Skeletal muscle cell (primary cell): ENCODE measurements around the gene ADCY2.
A peak's percentile ranks its signal among the peaks of the same experiment; 100 is the strongest.

Experiments
- DNase-seq: peaks from one replicate; pipeline ENCODE4 v3.0.0-alpha.2; 2010; ENCODE audit warnings: low read depth
- H3K4me3 ChIP-seq: 2 replicates; pipeline ENCODE4 v1.5.1; 2011; ENCODE audit warnings: low read depth, mild to moderate bottlenecking, control low read depth, low read length, moderate library complexity

ADCY2 gene

GRCh38 chr5:7794823-7795222 is 398.9 kb downstream of the ADCY2 start:
- no peak overlapping the region for H3K4me3 ChIP-seq
- no peak for DNase-seq

DNA sequence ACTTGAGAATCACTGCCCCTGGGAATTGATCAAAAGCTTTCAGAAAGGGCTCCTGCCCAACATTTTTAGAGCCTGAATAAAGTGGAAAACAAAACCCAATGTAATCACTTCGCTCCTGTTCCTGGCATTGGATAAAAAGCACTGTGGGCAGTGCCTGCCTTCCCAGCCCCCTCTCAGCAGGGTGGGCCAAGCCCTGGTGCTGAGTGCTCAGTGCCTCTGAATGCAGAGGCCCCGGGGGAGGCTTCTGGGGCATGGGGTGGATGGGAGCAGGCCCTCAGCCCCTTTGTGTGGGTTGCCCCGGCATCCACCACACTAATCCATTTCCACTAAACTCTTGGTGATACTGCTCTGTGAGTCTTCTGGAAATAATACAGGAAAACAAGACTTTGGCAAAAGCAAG is 399.4 kb downstream of the ADCY2 start:
- H3K4me3 ChIP-seq, result no peak overlapping the region
- no peak for DNase-seq

GRCh38 chr5:7801891-7802614 is 406.1 kb downstream of the ADCY2 start:
- no peak for DNase-seq
- H3K4me3 ChIP-seq, result no peak overlapping the region

GRCh38 chr5:7802855-7803254 is 406.9 kb downstream of the ADCY2 start:
- no peak overlapping the region for H3K4me3 ChIP-seq
- no peak for DNase-seq

DNA sequence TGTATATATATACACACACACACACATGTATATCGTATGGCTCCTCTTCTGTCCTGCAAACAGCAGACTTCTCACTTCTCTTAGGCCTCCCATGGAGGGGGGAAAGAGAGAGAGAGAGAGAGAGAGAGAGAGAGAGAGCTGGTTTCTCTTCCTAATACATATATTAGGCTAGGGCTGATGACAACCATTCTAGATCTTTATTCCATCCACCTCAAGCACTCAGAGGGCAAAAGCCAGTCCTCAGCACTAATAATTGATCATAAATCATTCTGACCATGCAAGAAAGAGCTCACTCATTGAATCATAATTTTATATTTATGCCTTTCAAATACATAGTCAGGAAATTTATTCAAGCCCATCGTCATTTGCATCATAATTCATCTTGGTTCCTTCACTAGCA is 408.0 kb downstream of the ADCY2 start:
- H3K4me3 ChIP-seq, result no peak overlapping the region
- DNase-seq, result no peak

DNA sequence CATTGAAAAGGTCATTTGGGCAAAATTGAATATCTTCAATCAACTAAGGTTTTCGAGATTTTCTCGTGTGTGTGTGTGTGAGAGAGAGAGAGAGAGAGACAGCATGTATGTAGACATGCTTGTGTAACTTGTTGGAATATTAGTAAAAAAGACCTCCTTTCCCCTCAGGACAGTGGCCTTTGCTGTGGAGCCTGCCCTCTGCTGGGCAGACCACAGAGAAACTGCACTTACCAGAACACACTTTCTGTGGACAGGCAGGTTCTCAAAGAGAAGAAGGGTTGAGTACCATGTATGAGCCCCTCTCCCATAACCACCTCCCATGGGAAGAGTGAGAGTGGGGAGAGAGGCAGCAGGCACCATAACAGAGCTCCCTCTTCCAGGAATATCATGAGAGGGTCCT is 409.4 kb downstream of the ADCY2 start:
- no peak for DNase-seq
- no peak overlapping the region for H3K4me3 ChIP-seq

GRCh38 chr5:7808998-7809397 is 413.1 kb downstream of the ADCY2 start:
- no peak overlapping the region for H3K4me3 ChIP-seq
- DNase-seq, result no peak

DNA sequence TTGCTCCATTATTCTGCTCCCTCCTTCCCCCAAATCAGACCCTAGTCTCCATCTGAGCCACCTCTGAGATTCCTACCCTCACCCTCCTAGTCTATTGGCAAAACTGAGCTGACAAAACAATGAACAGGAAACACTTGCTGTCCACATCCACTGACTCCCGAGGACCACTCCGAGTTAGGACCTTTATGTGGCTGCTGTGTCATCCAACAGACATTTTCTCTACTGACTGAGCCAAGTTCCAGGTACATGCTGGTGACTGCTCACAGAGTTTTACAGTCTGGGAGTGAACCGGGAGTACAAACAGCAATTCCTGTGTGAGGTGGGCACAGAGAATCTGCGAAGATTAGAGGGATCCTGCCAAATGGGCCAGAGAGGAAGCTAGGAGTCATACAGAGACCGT is 415.8 kb downstream of the ADCY2 start:
- DNase-seq, result no peak

DNA sequence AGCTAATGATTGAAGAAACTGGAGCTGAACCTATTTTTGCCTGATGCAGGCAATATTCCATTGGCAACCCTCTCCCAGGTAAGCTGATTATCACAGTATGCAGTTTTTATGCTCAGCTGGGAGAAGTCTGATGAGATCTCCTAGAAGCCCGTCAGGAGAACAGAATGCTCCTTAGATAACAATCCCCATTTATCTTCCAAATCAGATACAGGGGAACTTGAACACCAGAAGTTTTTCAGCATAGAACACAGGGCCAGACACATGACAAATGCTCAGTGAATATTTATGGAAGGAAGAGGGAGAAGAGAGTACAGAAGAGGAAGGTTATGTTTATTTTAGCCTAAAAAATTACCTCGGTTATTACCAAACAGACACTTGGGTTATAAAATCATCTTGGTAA is 417.1 kb downstream of the ADCY2 start:
- no peak overlapping the region for H3K4me3 ChIP-seq

More for the DNA sequence above, 415.8 kb downstream of the ADCY2 start:
- H3K4me3 ChIP-seq, result no peak overlapping the region

DNA sequence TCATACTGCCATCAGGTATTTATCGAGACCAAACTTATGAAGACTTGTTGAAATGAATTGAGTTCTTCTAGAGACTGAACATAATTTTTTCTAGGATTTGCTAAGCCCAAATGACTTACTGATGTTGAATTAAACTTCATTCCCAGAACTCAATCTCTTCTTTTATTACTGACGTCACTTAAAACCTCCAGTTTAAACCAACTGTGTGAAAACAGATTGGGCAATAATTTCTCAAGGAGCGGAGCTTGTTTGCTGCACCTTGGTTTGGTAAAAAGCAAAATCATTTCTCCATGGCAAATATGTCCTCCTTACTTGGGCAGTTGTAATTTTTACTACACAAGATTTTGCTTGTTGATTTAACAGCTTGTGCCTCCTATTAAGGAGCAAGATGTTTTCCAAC is 417.6 kb downstream of the ADCY2 start:
- no peak overlapping the region for H3K4me3 ChIP-seq
- DNase-seq, result no peak

More for the DNA sequence above, 417.1 kb downstream of the ADCY2 start:
- no peak for DNase-seq

GRCh38 chr5:7814816-7815215 is 418.9 kb downstream of the ADCY2 start:
- H3K4me3 ChIP-seq, result no peak overlapping the region
- DNase-seq, result no peak

- peak; percentile 4 for DNase-seq
- no peak overlapping the region for H3K4me3 ChIP-seq
Measured at GRCh38 chr5:7815892-7816534, 420.1 kb downstream of the ADCY2 start.

- no peak overlapping the region for H3K4me3 ChIP-seq
- no peak for DNase-seq
Measured at GRCh38 chr5:7816535-7816901, 420.6 kb downstream of the ADCY2 start.

- DNase-seq, result no peak
- H3K4me3 ChIP-seq, result no peak overlapping the region
Measured at GRCh38 chr5:7822449-7822848, 426.5 kb downstream of the ADCY2 start.

DNA sequence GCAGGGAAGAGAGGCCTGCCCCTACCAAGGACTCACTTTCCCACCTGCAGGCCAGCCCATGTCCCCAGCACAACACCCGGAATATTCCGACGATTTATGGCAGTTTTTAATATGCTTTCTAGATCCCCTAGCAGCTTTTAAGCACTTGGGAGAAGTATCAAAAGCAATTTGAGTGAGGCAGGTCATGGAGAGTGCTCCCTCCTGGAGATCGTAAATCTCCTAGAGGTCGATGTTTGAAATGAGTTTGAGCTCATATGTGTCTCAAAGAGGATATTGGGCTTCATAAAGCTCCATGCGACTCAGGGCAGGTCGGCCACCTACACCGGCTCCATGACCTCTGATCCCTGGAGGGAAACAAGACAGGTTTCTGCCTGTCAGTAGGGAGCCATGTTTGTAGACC is 427.7 kb downstream of the ADCY2 start:
- H3K4me3 ChIP-seq, result no peak overlapping the region
- no peak for DNase-seq

DNA sequence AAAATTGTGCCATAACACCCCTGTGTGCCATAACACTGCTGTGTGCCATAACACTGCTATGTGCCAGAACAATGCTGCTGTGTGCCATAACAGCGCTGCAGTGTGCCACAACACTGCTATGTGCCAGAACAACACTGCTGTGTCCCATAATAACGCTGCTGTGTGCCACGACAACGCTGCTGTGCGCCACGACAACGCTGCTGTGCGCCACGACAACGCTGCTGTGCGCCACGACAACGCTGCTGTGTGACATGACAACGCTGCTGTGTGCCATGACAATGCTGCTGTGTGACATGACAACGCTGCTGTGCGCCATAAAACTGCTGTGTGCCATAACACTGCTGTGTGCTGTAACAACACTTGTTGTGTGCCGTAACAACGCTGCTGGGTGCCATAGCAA is 429.1 kb downstream of the ADCY2 start:
- H3K4me3 ChIP-seq, result no peak overlapping the region
- no peak for DNase-seq

- H3K4me3 ChIP-seq, result no peak overlapping the region
- no peak for DNase-seq
Measured at GRCh38 chr5:7825630-7826029, 429.7 kb downstream of the ADCY2 start.

- H3K4me3 ChIP-seq, result no peak overlapping the region
- DNase-seq, result no peak
Measured at GRCh38 chr5:7827610-7828009, 431.7 kb downstream of the ADCY2 start.

DNA sequence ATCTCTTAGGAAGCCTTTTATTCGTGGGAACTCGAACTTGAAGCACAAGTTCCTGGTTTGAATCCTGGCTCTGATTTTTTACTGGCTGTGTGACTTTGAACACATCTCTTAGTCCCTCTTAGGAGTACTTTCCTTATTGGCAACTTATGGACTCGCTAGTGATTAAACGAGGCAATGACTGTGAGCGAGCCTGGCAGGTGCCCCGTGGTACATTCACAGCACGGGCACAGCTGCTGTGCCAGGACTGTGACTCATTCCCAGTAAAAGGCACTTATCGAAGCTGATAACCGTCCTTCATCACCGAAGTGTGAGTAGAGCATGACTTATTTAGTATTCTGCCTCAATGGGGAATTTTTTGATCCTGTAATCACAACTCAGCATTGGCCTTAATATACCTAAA is 432.3 kb downstream of the ADCY2 start:
- no peak overlapping the region for H3K4me3 ChIP-seq
- no peak for DNase-seq

DNA sequence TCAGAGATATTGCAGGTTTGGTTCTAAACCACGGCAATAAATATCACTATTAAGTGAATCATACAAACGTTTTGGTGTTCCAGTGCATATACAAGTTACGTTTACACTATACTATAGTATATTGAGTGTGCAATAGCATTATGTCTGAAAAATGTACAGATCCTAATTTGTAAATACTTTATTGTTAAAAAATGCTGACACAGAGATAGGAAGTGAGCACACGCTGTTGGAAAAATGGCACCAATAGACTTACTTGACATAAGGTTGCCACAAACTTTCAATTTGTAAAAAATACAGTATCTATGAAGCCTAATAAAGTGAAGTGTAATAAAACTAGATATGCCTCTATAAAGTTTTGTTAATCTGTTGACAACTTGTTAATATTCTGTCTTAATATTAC is 439.0 kb downstream of the ADCY2 start:
- H3K4me3 ChIP-seq, result no peak overlapping the region
- no peak for DNase-seq

GRCh38 chr5:7837403-7837802 is 441.5 kb downstream of the ADCY2 start:
- no peak overlapping the region for H3K4me3 ChIP-seq
- DNase-seq, result no peak
